WTC11 (cell line): ENCODE results near the gene KIRREL3. TPM values are rescaled to one million over a fixed set of nuclear protein-coding genes. Genes with fewer than 3 reads are reported as not detected.

Source experiments
- ATAC-seq: fragments of 200-7000 bp; cut with Tn5 transposase; 2 replicates; pipeline ENCODE4 v1.10.0; 2021; ENCODE audit warnings: mild to moderate bottlenecking, moderate library complexity
- CTCF ChIA-PET: fragments of 300-600 bp; sonication (Branson Sonifier 250); formaldehyde crosslinking; loops from one replicate; lab custom pipeline; 2021; ENCODE audit warnings: antibody characterized with exemption; lab: Charles Lee
- POLR2A ChIA-PET: fragments of 350-600 bp; sonication (Branson Sonifier 250); formaldehyde crosslinking; loops from one replicate; lab custom pipeline; 2021; ENCODE audit warnings: antibody characterized with exemption; lab: Charles Lee
- DNase-seq: peaks from one replicate; pipeline ENCODE4 v3.0.0; 2021; ENCODE audit warnings: low spot score
- H3K27ac Mint-ChIP-seq: 2 replicates; pipeline ENCODE4 v1.8.0; 2021; ENCODE audit warnings: mixed read lengths
- H3K27me3 Mint-ChIP-seq: 2 replicates; pipeline ENCODE4 v1.8.0; 2021; ENCODE audit warnings: low read depth, mild to moderate bottlenecking, moderate library complexity, mixed read lengths
- H3K36me3 Mint-ChIP-seq: 2 replicates; pipeline ENCODE4 v1.8.0; 2021; ENCODE audit warnings: mixed read lengths
- H3K4me1 Mint-ChIP-seq: 2 replicates; pipeline ENCODE4 v1.8.0; 2022; ENCODE audit warnings: mixed read lengths
- H3K4me3 Mint-ChIP-seq: 2 replicates; pipeline ENCODE4 v1.8.0; 2021; ENCODE audit warnings: mild to moderate bottlenecking, moderate library complexity, mixed read lengths
- H3K9me3 Mint-ChIP-seq: 2 replicates; pipeline ENCODE4 v1.8.0; 2021; ENCODE audit warnings: mixed read lengths
- CBFB ChIP-seq: sonication (generic); formaldehyde crosslinking; IDR thresholded peaks from 2 replicates; pipeline ENCODE4 v1.8.1; 2022; ENCODE audit warnings: mild to moderate bottlenecking, low read depth, missing genetic modification reagents
- ETV6 ChIP-seq: sonication (generic); formaldehyde crosslinking; IDR thresholded peaks from 2 replicates; pipeline ENCODE4 v1.8.1; 2022; ENCODE audit warnings: mild to moderate bottlenecking, missing genetic modification reagents
- FOXJ3 ChIP-seq: sonication (generic); formaldehyde crosslinking; IDR thresholded peaks from 2 replicates; pipeline ENCODE4 v1.9.0; 2021; ENCODE audit warnings: missing genetic modification reagents, mild to moderate bottlenecking, borderline replicate concordance
- FOXP1 ChIP-seq: sonication (generic); formaldehyde crosslinking; IDR thresholded peaks from 2 replicates; pipeline ENCODE4 v1.8.0; 2022; ENCODE audit warnings: missing genetic modification reagents, mild to moderate bottlenecking, moderate library complexity, borderline replicate concordance
- GTF2I ChIP-seq: fragments of 250-450 bp; sonication (Bioruptor Pico); conservative IDR thresholded peaks from 2 replicates; pipeline ENCODE4 v1.4.0; 2021; ENCODE audit warnings: mild to moderate bottlenecking
- KAT7 ChIP-seq: sonication (generic); formaldehyde crosslinking; IDR thresholded peaks from 2 replicates; pipeline ENCODE4 v1.8.1; 2023; ENCODE audit warnings: missing genetic modification reagents, mild to moderate bottlenecking, borderline replicate concordance
- MYBL2 ChIP-seq: sonication (generic); formaldehyde crosslinking; IDR thresholded peaks from 2 replicates; pipeline ENCODE4 v1.8.1; 2023; ENCODE audit warnings: mild to moderate bottlenecking, moderate library complexity, missing genetic modification reagents
- NR3C1 ChIP-seq: sonication (generic); formaldehyde crosslinking; conservative IDR thresholded peaks from 2 replicates; pipeline ENCODE4 v1.8.1; 2023; ENCODE audit warnings: low read depth, mild to moderate bottlenecking, missing genetic modification reagents
- RORB ChIP-seq: fragments of 250-450 bp; sonication (Bioruptor Pico); IDR thresholded peaks from 2 replicates; pipeline ENCODE4 v1.9.0; 2021; ENCODE audit warnings: mild to moderate bottlenecking
- SP1 ChIP-seq: sonication (generic); formaldehyde crosslinking; conservative IDR thresholded peaks from 2 replicates; pipeline ENCODE4 v1.8.1; 2022; ENCODE audit warnings: missing genetic modification reagents
- ZNF121 ChIP-seq: sonication (generic); formaldehyde crosslinking; IDR thresholded peaks from 2 replicates; pipeline ENCODE4 v1.8.0; 2023; ENCODE audit warnings: missing genetic modification reagents
- ZNF138 ChIP-seq: sonication (generic); formaldehyde crosslinking; conservative IDR thresholded peaks from 2 replicates; pipeline ENCODE4 v1.8.1; 2022; ENCODE audit warnings: mild to moderate bottlenecking, moderate library complexity, missing genetic modification reagents
- total RNA-seq: library from RNA; stranded (reverse); gene quantifications from 3 replicates; pipeline ENCODE4 v1.2.3, GENCODE V29; 2021
- TF ChIP-seq, protein P1 (sequence below): sonication (generic); formaldehyde crosslinking; IDR thresholded peaks from 2 replicates; pipeline ENCODE4 v1.8.0; 2022; ENCODE audit warnings: missing genetic modification reagents
- TF ChIP-seq, protein P2 (sequence below): sonication (generic); formaldehyde crosslinking; IDR thresholded peaks from 2 replicates; pipeline ENCODE4 v1.8.0; 2023; ENCODE audit warnings: missing genetic modification reagents
- TF ChIP-seq, protein P3 (sequence below): sonication (generic); formaldehyde crosslinking; IDR thresholded peaks from 2 replicates; pipeline ENCODE4 v1.8.1; 2023; ENCODE audit warnings: mild to moderate bottlenecking, missing genetic modification reagents
- TF ChIP-seq, protein P4 (sequence below): fragments of 250-450 bp; sonication (Bioruptor Pico); IDR thresholded peaks from 2 replicates; pipeline ENCODE4 v2.1.2; 2022; ENCODE audit warnings: mild to moderate bottlenecking, moderate library complexity
- TF ChIP-seq, protein P5 (sequence below): fragments of 200-600 bp; IDR thresholded peaks from 2 replicates; pipeline ENCODE4 v1.8.0; 2022; ENCODE audit warnings: antibody characterized with exemption
- TF ChIP-seq, protein P6 (sequence below): sonication (generic); formaldehyde crosslinking; IDR thresholded peaks from 2 replicates; pipeline ENCODE4 v1.8.1; 2022; ENCODE audit warnings: mild to moderate bottlenecking, moderate library complexity, missing genetic modification reagents

The KIRREL3 gene
- total RNA-seq, 1 experiment from 2014 or later, result 0.59 TPM

DNA sequence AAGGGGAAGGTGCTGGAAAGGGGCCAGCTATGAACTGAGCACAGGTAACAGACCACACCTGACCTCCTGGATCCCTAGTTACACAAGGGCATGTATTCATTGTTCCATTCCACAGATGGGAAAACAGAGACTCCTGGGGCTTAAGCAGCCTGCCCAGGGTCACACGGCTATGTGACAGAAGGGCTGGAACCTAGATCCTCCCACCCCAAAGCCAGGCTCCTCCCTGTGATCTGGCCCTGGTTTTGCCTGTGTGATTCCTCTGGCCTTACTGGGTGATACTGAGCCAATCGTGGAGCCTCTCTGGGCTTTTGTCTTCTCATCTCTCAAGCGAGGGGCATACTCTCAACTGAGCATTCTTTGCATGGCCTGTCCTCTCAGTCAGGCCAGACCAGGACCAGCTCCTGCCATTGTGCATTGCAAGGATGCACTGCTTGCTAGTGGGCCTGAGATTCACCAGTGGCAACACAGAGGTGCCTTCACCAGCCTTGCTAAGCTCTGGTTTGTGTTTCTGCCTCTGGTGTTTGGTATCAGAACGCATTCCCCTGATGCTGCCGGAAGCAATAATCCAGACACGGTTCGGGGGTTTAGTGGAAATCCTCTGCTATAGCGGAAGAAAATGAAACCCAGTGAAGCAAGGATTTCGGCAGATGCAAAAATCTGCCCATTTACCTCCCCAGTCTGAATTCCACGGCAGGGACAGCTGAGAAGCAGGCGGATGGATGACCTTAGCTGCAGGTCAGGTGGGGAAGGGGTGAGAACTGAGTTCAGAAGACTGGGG lies 418.5 kb downstream of the KIRREL3 start:
- no peak overlapping the region for H3K27ac Mint-ChIP-seq
- no peak overlapping the region for H3K4me3 Mint-ChIP-seq
- TF ChIP-seq FOXJ3 (CRISPR knock-in tag), result no peak
- TF ChIP-seq, protein P1, sequence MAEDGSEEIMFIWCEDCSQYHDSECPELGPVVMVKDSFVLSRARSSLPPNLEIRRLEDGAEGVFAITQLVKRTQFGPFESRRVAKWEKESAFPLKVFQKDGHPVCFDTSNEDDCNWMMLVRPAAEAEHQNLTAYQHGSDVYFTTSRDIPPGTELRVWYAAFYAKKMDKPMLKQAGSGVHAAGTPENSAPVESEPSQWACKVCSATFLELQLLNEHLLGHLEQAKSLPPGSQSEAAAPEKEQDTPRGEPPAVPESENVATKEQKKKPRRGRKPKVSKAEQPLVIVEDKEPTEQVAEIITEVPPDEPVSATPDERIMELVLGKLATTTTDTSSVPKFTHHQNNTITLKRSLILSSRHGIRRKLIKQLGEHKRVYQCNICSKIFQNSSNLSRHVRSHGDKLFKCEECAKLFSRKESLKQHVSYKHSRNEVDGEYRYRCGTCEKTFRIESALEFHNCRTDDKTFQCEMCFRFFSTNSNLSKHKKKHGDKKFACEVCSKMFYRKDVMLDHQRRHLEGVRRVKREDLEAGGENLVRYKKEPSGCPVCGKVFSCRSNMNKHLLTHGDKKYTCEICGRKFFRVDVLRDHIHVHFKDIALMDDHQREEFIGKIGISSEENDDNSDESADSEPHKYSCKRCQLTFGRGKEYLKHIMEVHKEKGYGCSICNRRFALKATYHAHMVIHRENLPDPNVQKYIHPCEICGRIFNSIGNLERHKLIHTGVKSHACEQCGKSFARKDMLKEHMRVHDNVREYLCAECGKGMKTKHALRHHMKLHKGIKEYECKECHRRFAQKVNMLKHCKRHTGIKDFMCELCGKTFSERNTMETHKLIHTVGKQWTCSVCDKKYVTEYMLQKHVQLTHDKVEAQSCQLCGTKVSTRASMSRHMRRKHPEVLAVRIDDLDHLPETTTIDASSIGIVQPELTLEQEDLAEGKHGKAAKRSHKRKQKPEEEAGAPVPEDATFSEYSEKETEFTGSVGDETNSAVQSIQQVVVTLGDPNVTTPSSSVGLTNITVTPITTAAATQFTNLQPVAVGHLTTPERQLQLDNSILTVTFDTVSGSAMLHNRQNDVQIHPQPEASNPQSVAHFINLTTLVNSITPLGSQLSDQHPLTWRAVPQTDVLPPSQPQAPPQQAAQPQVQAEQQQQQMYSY (CRISPR knock-in tag), result peak; percentile 72
- TF ChIP-seq ZNF121, result peak; percentile 63; the same call in 1 of the 2 replicates
- TF ChIP-seq GTF2I (CRISPR knock-in tag), result 0 out of 2 replicates have a peak, but pooled peaks have one; percentile 38
- H3K9me3 Mint-ChIP-seq, result no peaks in the 10 kb centered on the region
- ChIA-PET CTCF (interaction anchor here (0.9 to 5.2 kb wide), 5 partner anchors 8 to 408 kb away, joined by 3 to 47 read pairs (median 4); no protein-coding TSS in a partner anchor), POLR2A (no interaction called here)
- DNase-seq (no peak), ATAC-seq (peak; percentile 59)
- no peaks in the 10 kb centered on the region for H3K36me3 Mint-ChIP-seq
- H3K27me3 Mint-ChIP-seq, result no peaks in the 10 kb centered on the region; the same call in 1 of the 2 replicates
- H3K4me1 Mint-ChIP-seq, result peaks cover 22% of the 10 kb centered on the region

DNA sequence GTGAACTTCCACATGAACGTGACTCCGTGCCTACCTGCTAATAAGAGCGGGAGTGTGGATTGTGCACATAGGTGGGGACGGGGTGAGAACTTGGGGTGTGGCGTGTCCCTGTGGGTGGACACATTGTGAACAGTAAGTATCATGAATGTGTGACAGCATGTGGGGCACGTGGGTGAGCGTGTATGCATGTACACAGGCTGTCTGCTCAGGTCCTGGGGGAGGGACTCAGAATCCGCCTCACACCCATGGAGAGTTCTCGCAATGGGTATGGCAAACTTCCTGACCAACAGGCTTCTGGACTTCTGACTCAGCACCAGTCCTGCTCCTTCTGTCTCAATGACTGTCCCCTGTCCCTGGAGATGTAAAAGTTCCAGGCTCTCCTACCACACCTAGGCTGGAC lies 422.1 kb downstream of the KIRREL3 start:
- Mint-ChIP-seq H3K36me3 (no peaks in the 10 kb centered on the region), H3K4me3 (no peak overlapping the region), H3K27ac (no peak overlapping the region), H3K27me3 (peaks cover 2% of the 10 kb centered on the region; the same call in 1 of the 2 replicates), H3K4me1 (peaks cover 25% of the 10 kb centered on the region), H3K9me3 (no peaks in the 10 kb centered on the region)
- no peak for TF ChIP-seq SP1 (CRISPR knock-in tag)
- no peak for TF ChIP-seq NR3C1 (CRISPR knock-in tag)
- TF ChIP-seq MYBL2 (CRISPR knock-in tag), result no peak
- TF ChIP-seq CBFB (CRISPR knock-in tag), result no peak
- no peak for TF ChIP-seq RORB (CRISPR knock-in tag)
- TF ChIP-seq KAT7 (CRISPR knock-in tag), result no peak
- TF ChIP-seq, protein P1 (CRISPR knock-in tag), result no peak
- TF ChIP-seq, protein P2, sequence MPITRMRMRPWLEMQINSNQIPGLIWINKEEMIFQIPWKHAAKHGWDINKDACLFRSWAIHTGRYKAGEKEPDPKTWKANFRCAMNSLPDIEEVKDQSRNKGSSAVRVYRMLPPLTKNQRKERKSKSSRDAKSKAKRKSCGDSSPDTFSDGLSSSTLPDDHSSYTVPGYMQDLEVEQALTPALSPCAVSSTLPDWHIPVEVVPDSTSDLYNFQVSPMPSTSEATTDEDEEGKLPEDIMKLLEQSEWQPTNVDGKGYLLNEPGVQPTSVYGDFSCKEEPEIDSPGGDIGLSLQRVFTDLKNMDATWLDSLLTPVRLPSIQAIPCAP (CRISPR knock-in tag), result no peak
- TF ChIP-seq, protein P3, sequence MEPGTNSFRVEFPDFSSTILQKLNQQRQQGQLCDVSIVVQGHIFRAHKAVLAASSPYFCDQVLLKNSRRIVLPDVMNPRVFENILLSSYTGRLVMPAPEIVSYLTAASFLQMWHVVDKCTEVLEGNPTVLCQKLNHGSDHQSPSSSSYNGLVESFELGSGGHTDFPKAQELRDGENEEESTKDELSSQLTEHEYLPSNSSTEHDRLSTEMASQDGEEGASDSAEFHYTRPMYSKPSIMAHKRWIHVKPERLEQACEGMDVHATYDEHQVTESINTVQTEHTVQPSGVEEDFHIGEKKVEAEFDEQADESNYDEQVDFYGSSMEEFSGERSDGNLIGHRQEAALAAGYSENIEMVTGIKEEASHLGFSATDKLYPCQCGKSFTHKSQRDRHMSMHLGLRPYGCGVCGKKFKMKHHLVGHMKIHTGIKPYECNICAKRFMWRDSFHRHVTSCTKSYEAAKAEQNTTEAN (CRISPR knock-in tag), result no peak
- TF ChIP-seq FOXP1 (CRISPR knock-in tag), result no peak
- TF ChIP-seq ZNF138 (CRISPR knock-in tag), result no peak
- no peak for TF ChIP-seq GTF2I (CRISPR knock-in tag)
- TF ChIP-seq, protein P4, sequence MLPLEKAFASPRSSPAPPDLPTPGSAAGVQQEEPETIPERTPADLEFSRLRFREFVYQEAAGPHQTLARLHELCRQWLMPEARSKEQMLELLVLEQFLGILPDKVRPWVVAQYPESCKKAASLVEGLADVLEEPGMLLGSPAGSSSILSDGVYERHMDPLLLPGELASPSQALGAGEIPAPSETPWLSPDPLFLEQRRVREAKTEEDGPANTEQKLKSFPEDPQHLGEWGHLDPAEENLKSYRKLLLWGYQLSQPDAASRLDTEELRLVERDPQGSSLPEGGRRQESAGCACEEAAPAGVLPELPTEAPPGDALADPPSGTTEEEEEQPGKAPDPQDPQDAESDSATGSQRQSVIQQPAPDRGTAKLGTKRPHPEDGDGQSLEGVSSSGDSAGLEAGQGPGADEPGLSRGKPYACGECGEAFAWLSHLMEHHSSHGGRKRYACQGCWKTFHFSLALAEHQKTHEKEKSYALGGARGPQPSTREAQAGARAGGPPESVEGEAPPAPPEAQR (CRISPR knock-in tag), result no peak
- TF ChIP-seq, protein P5, sequence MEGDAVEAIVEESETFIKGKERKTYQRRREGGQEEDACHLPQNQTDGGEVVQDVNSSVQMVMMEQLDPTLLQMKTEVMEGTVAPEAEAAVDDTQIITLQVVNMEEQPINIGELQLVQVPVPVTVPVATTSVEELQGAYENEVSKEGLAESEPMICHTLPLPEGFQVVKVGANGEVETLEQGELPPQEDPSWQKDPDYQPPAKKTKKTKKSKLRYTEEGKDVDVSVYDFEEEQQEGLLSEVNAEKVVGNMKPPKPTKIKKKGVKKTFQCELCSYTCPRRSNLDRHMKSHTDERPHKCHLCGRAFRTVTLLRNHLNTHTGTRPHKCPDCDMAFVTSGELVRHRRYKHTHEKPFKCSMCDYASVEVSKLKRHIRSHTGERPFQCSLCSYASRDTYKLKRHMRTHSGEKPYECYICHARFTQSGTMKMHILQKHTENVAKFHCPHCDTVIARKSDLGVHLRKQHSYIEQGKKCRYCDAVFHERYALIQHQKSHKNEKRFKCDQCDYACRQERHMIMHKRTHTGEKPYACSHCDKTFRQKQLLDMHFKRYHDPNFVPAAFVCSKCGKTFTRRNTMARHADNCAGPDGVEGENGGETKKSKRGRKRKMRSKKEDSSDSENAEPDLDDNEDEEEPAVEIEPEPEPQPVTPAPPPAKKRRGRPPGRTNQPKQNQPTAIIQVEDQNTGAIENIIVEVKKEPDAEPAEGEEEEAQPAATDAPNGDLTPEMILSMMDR, result no peak
- TF ChIP-seq, protein P6, sequence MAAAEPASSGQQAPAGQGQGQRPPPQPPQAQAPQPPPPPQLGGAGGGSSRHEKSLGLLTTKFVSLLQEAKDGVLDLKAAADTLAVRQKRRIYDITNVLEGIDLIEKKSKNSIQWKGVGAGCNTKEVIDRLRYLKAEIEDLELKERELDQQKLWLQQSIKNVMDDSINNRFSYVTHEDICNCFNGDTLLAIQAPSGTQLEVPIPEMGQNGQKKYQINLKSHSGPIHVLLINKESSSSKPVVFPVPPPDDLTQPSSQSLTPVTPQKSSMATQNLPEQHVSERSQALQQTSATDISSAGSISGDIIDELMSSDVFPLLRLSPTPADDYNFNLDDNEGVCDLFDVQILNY (CRISPR knock-in tag), result no peak
- no peak for TF ChIP-seq ETV6 (CRISPR knock-in tag)
- ChIA-PET CTCF (interaction anchor here (1.0 kb wide), 1 partner anchor 10 kb away, joined by 4 read pairs; no protein-coding TSS in a partner anchor), POLR2A (interaction anchor here (0.8 kb wide), 1 partner anchor 8 kb away, joined by 3 read pairs; no protein-coding TSS in a partner anchor)
- DNase-seq, result no peak
- ATAC-seq, result no peak
